LHCN-M2 (cell line): ENCODE measurements around the gene GALNTL6. TPM values are rescaled to one million over a fixed set of nuclear protein-coding genes. Genes with fewer than 3 reads are reported as not detected.
"Not testable (repeated sequence)": the region's sequence is repeated elsewhere in the genome, so short reads cannot be mapped to it uniquely, and the experiment has no call there.

ENCODE experiments used
- DNase-seq: peaks from one replicate; pipeline ENCODE4 v3.0.0-alpha.2; 2012; ENCODE audit warnings: low read depth
- total RNA-seq: library from RNA; depleted of rRNA; stranded (reverse); fragments of >200 nt; gene quantifications from 2 replicates; pipeline ENCODE4 v1.2.3, GENCODE V29; 2014

GALNTL6 gene
- total RNA-seq, 1 experiment from 2014 or later, result 0.06 TPM

DNA sequence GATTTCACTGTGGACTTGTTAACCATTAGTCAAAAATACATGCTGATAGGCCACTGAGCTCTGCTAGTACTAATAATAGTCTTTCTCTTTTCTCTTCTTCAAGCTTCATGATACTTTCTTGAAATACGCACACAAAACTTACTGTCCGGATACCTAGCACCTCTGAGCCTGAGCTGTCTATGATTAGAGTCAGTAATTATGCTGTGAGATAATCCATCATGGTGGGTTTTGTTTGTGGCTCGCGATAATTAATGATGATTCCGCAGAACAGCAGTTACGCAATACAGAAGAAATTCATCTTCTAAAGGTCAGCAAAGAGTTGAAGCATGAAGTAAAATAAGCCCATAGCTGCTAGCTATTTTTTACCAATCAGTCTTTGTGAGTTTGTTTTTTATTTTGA is 843.9 kb downstream of the GALNTL6 start:
- no peak for DNase-seq

DNA sequence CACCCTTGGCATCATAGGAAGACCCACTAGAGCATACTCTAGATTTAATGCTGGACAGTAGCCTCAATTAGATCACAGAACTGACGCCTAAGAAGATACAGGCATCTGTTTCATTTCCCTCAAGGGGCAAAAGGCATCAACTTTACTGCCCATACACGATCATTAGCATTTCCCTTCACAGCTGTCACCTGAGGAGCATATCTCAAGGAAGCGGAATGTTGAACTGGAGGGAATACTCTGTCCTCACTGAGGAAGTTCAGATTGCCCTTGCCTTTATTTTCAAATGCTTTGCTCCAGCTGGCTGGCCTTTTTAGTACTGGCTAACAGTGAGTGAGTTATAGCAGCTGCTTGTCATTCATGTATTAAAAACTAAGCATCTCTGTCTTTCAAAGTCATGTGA is 847.0 kb downstream of the GALNTL6 start:
- no peak for DNase-seq

DNA sequence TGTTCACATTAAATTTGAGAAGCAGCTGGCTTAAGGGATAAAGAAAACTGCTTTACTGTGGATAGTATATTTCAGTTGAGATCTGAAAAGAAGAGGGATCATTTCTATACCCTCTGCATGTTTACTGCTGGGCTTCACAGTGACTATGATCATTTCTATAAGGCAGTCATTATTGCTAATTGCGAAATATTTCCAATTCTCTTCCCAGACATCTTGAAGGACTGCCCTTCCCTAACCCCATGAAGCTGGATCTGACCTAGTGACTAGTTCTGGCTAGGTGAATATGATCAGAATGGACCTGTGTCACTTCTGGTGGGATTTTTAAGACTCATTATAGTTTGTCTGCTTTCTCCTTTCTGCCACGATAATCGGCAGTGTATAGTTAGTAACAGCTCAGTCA is 848.9 kb downstream of the GALNTL6 start:
- no peak for DNase-seq

DNA sequence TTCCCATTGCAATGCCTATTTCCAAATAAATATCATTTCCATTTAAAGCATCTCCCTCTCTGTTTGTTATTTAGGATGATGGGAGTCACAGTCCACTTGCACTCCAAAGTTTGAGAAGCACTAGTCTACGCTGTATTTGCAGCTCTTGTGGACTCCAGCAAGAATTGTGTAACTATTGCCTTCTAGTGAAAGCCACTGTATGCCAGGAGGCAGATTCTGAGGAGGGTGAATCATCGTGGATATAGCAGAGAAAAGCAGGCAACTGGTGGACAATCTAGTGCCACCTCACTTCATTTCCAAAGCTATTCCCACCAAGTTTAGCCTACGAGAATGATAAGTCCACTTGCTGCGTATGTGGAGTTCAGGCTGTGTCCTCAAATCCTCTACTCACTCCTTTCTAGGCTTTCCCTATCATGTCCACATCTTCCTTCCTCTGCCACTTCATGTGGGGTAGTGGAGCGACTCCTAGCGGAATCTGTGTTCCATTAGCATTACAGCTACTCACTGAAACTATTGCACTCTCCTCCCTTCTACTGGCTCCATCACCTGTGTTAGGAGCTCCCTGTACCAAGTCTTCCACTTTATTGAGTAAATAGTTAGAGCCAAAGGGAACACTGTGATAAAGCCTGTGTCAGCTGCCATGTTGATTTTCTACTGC is 853.6 kb downstream of the GALNTL6 start:
- peak; percentile 46 for DNase-seq

DNA sequence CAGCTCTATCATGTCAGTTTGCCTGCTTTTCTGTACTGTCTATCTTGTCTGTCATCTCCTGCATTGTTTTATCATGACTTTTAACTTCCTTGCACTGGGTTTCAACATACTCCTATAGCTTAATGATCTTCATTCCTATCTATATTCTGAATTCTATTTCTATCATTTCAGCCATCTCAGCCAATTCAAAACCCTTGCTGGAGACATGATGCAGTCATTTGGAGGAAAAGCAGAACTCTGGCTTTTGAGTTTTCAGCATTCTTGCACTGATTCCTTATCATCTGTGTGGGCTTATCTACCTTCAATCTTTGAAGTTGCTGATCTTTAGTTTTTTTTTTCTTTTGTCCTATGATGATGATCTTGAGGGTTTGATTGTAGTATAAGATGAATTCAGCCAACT is 861.6 kb downstream of the GALNTL6 start:
- no peak for DNase-seq

DNA sequence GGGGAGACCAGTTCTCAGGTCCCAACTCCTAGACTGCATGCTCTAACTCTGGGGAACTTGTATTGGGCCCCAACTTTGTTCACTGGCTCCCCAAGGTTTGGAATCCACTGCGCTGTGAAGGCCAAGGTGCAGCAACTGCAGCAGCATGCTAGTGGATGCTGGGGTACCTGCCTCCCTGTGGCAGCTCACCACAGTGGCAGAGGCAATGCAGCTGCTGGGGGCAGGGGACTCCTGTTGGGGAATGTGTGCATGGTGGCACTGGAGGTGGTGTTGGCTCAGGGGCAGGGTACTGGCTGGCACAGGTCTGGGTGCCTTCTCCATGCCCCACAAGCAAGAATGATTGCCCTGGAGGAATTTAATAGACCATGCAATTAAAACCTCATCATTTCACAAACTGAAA is 862.0 kb downstream of the GALNTL6 start:
- DNase-seq, result no peak

DNA sequence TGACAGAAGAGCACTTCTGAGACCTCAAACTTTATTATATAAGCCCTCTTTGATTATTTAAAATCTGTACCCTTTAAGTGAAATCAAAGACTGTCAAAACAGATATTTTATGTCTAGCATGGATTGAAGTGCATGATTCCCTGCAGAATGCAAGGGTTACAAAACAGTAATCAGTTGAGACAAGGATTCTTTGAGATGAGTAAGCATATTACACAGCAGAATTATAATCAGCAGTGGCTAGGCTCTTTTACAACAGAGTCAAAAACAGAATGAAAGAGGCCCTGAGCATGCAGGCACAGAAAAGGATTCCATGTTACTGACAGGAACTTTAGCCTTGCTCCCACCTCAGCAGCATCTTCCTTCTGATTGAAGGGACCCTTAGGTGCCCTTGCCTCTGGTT is 867.5 kb downstream of the GALNTL6 start:
- DNase-seq, result peak; percentile 11

DNA sequence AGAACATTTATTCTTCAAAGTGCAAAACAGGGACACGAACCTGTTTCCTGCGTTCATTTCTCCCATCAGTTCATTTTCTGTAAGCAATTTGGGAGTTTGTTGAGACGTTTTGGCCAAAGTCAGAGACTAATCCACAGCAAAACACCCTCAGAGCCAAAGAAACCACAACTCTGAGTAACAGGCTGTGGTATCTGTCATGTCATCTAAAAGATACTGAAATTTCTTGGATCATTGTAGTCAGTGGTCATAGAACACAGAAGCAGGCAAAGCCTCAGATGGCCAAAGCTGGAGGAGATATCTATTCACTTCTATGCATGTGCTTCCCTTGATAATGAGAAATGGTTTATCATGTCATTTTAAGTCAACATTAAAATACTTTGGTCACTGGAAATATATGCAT is 869.8 kb downstream of the GALNTL6 start:
- DNase-seq, result peak; percentile 65

DNA sequence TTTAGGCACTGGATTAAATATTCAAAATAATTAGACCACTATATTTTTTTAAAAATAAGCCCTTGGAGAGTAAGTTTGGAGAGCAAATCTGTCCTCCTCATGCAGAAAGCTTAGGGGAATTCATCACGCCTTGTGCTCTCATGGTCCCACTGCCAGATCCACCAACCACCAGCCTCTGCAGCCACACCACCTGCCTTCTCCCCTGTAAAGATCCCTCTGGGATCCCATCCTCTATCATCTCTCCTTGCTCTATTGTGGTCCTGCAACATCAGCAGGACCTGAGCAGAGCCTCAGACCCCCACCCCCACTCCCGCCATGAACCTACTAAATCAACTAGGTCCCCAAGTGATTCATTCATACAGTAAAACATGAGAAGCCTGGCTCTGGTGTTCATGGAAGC is 872.8 kb downstream of the GALNTL6 start:
- no peak for DNase-seq

DNA sequence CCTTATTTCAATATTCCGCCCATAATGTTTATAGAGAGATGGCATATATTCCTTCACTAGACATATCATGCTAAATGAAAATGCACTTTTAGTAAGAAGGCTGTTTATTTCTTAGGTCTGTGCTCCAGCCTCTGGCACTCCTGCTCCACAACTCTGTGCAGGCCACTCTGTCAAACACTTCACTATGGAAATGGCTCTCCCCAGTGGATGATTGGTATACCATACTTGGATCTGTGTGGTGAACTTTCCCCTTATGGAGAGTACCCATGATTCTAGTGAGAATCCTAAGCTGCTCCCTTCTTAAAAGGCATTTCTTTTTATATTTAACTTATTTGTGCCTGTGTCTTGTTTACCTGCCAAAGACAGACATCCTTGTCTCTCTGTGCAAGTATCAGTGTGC is 875.3 kb downstream of the GALNTL6 start:
- DNase-seq, result peak; percentile 35

DNA sequence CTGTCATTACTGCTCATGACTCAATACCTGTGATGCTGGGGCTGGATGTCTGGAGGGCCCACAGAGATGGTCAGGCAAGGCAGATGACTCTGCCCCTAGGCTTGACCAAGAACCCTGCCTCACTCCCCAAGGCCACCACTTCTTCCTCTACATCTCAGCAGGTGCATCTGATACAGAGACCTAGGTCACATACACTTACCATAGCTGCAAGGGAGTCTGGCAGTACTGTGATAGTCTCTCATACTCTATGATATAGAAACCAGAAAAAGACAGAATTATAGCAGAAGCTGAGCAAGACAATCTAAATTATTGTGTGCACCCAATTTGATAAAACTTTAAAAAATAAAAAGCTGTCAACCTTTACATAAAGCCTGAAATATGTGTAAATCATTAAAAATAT is 878.3 kb downstream of the GALNTL6 start:
- DNase-seq, result no peak

DNA sequence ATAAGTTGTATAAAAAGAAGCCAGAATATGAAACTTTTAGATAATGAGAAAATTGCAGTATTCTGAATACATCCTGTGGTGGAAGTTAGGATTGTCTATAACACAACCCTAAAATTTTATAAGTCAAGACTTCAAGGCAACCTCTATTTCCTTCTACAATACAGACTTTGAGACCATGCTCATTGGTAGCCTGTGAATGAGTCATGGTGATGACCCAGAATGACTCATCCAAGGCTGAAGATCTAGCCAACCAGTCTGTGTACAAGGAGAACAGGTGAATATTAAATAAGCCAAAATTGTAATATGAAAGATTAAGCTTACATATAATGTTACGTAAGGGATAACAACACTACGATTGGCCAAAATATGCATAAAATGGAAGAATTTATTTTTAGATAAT is 879.5 kb downstream of the GALNTL6 start:
- DNase-seq, result peak; percentile 45

DNA sequence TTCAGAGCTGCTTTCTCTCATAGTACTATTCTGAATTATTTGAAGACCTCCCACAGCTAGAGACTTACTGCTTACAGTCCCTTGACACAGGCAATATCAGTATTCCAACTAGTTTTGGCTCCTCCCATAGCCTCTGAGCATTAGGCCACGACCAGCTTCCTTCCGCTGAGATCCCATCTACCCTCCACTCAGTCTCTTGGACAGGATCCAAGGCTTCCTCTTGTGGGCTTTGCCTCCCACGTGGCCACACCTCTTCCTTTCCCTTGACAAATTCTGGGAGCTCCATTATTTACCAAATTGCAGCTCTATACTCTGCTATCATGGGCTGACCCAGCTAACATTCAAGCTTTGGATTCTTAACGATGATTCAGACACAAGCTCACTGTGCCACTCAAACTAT is 885.1 kb downstream of the GALNTL6 start:
- no peak for DNase-seq

DNA sequence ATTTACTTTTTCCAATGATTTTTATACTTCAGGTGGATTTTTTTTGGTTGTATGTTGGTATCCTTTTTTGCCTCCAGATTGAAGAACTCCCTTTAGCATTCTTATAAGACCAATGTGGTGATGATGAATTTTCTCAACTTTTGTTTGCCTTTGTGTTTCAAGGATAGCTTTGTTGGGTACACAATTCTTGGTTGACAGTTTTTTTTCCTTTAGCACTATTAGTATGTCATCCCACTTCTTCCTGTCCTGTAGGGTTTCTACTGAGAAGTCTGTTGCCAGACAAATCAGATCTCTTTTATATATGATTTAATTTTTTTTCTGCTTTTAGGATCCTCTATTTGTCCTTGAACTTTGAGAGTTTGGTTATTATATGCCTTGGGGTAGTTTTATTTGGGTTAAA is 892.4 kb downstream of the GALNTL6 start:
- no peak for DNase-seq

DNA sequence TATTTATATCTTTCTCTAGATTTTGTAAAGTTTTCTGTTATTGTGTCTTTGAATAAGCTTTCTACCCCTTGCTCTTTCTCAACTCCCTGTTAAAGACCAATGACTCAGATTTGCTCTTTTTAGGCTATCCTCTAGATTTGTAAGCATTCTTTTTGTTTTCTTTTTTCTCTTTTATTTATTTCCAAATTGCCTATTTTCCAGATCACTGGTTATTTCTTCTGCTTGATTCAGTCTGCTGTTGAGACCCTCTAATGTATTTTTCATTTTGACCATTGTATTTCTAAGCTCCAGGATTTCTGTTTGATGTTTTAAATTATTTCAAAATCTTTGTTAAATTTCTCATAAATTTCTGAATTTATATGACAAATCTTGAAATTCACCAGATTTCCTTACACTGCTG is 892.8 kb downstream of the GALNTL6 start:
- no peak for DNase-seq

DNA sequence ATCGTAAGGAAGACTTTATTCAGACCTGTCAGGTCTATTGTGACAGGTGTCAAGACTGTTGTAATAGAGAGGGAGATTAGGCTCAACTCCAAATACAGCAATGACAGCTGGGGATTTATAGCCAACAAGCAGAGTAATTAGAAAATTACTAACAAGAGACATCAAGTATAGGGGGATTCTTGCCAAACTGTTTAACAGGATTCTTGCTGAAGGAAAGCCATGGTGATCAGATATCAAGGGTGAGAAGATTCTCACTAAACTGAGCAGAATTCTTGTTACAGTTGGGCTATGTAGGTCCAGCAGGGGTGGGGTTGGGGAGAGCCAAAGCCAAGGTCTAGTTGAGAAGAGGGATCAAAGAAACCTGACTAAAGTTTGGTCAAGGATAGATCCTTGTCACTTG is 894.4 kb downstream of the GALNTL6 start:
- no peak for DNase-seq

DNA sequence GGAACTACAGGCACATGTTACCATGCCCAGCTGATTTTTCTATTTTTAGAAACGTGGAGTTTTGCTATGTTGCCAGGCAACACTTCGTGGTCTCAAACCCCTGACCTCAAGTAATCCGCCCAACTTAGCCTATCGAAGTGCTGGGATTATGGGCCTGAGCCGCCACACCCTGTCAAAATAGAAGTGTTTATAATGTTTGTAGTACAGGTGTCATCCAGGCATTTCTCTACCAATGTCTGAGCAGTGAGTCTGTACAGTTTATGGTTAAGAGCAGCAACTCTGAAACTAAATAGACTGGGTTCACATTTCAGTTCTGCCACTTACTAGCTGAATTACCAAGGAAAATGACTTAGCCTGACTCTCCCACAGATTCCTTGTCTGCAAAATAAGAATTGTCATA is 895.0 kb downstream of the GALNTL6 start:
- DNase-seq, result no peak

DNA sequence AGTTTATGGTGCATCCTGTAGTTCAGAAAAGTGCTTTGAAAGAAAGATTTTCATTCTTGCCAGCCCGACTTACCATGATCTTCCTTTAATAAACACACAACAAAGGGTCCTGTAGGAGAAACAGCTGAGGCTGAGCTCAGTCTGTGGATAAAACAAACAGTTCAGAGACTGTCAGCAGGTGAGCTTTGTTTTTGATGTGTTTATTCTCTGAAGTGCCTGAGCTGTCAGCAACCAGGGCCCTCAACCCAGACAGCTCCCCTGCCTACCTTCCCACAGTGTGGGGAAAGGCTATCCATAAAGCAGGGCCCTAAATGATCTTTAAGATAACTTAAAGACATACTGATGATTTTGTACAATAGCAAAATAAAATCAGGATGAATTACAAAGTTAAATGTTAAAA is 896.2 kb downstream of the GALNTL6 start:
- no peak for DNase-seq

DNA sequence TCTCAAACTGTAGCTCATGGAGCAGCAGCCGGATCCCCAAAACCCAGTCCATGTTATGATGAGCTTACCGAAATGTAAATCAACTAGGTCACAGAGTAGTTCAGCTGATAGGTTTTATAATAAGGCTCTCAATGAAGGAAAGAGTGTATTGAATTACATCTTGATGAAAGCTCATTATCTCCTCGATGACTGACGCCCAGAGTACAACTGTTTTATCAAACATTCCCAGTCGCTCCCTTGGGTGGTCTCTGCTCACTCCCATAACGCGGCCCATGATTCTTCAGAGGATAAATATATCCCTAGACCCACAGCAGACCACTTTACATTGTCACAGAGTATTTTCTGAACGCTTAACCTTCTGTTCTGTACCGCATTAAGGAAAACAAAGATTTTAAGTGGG is 903.1 kb downstream of the GALNTL6 start:
- DNase-seq, result no peak

DNA sequence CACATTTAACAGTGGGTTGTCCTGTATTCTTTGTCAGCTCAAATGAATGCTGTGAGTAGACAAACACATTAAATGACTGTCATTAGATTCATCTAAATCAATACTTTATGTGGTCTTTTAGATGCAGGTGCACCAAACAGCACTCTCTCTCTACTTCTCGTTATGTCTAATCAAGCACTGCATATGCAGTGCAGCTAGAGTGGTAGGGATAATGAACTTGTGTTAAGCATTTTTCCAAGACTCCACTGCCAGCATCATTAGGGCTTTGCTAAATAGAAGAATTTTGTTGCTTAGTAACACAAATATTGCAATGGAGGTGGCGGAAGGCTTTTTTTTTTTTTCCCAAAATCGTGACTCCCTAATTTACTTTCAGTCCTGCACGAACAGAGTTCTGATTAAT is 908.5 kb downstream of the GALNTL6 start:
- no peak for DNase-seq

DNA sequence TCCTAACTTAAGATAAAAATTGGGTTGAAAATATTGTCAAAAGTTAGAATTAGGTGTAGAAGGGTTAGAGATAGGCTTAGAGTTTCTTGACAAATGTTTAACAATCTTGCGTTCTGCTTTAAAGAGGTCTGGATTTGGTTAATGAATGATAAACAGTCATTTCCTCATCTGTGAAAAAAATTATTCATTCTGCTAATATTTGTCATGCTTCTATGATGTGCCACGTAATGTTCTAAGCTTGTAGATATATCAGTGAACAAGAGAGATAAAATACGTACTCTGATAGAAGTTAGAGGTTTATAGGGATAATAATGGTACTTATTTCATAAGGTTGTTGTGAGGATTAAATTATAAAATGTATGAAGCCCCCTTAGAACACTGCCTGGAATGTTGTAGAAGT is 912.4 kb downstream of the GALNTL6 start:
- no peak for DNase-seq

DNA sequence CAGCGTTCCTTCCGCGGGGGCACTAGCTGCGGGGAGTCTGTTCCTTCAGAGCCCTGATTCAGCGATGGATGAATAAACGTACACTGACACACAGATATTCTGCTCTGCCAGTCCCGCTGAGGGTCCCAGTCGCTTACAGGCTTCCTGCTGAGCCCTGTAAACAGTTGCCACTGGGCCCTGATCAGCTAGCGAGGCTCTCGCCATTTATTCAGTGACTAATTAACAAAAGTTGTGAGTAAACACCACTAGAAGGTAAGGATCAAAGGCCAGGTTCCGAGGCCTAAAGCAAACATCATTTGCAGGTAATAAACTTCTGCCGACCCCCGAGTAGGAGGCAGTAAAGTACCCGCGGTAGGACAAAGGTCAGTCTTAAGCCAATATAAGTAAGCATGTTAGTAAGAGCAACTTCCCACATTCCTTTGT is 912.8 kb downstream of the GALNTL6 start:
- no peak for DNase-seq

DNA sequence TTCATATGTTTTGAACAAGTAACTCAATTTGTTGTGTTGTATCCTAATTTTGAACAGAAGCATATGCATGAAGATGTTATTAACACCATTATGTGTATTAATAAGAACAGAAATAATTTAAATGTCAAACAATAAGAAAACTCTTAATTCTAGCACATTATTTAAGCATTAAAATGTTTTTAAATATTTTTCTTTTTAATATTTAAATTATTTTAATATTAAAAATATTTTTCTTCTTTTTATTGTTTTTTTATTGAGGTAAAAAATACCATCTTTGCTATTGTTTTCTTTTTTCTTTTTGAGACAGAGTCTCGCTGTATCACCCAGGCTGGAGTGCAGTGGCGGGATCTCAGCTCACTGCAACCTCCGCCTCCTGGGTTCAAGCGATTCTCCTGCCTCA is 914.4 kb downstream of the GALNTL6 start:
- DNase-seq, result no peak

DNA sequence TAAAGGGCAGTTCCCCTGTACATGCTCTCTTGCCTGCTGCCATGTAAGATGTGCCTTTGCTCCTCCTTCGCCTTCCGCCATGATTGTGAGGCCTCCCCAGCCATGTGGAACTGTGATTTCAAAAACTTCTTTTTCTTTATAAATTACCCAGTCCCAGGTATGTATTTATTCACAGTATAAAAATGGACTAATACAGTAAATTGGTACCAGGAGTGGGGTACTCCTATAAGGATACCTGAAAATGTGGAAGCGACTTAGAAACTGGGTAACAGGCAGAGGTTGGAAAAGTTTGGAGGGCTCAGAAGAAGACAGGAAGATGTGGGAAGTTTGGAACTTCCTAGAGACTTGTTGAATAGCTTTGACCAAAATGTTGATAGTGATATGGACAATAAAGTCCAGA is 920.4 kb downstream of the GALNTL6 start:
- not testable (repeated sequence) for DNase-seq
